AG10803 (cell line): ENCODE measurements around the gene OSM.

Experiments
- DNase-seq: peaks from one replicate; pipeline ENCODE4 v3.0.0; 2010; ENCODE audit warnings: low read depth
- H3K4me3 ChIP-seq: 2 replicates; pipeline ENCODE4 v1.5.1; 2011; ENCODE audit warnings: mild to moderate bottlenecking, low read length, control low read depth
- TF ChIP-seq, protein P1 (sequence below): conservative IDR thresholded peaks from 2 replicates; pipeline ENCODE4 v1.5.1; 2011; ENCODE audit warnings: mild to moderate bottlenecking, low read length, control low read depth, inconsistent platforms

Gene OSM

DNA sequence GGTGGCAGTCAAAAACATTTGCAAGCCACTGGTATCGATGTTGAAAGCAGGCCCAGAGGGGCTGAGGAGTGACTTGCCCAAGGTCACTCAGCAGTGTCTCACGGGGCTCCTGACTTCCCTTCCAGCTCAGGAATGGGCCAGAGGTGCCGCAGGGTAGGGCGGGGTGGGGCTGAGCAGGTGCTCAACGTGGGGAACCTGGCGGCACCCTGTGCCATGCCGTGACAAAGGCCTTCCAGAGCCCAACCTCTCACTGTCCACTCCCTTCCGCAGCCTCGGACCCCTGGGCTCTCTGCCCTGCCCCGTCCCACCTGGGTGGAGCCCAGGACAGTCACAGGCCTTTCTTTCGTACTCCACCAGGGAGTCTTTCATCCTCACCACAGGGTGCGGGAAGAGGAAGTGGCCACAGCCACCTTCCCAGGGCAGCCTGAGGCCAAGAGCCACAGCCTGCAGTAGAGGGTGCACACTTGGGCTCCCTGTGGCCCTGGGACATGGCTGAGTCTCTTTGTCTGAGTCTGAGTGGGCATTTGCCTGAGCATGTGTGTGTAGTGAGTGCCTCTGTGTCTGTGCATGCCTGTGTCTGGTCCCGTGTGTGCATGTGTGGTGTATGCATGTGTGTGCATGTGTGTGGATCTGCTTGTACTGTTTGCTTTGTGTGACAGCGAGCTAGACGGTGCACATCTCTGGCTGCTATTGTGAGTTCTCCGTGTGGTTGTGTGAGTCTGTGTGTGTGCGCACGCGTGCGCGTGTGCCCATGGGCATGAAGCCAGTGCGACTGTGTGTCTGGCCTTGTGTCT is 14.0 kb downstream of the OSM start:
- no peak overlapping the region for H3K4me3 ChIP-seq
- no peak for DNase-seq
- TF ChIP-seq, protein P1, sequence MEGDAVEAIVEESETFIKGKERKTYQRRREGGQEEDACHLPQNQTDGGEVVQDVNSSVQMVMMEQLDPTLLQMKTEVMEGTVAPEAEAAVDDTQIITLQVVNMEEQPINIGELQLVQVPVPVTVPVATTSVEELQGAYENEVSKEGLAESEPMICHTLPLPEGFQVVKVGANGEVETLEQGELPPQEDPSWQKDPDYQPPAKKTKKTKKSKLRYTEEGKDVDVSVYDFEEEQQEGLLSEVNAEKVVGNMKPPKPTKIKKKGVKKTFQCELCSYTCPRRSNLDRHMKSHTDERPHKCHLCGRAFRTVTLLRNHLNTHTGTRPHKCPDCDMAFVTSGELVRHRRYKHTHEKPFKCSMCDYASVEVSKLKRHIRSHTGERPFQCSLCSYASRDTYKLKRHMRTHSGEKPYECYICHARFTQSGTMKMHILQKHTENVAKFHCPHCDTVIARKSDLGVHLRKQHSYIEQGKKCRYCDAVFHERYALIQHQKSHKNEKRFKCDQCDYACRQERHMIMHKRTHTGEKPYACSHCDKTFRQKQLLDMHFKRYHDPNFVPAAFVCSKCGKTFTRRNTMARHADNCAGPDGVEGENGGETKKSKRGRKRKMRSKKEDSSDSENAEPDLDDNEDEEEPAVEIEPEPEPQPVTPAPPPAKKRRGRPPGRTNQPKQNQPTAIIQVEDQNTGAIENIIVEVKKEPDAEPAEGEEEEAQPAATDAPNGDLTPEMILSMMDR = no peak

DNA sequence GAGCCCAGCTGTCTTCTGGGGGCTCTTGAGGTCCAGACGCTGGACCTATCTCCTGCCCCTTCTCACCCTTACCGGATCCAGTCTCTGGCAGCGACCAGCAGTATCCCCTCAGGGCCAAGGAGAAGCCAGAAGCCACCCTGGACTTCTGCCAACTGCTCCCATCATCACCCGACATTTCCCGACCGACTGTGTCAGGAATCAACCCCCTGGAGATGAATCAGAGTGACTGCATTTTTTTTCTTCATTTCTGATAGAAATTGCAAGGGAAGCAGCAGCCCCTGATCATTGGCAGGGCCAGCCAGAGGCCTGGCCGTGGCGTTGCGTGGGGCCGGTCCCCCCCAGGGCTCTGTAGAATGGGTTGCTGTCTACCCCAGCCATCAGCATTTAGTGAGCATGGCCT is 14.9 kb downstream of the OSM start:
- H3K4me3 ChIP-seq = no peak overlapping the region
- no peak for DNase-seq
- TF ChIP-seq, protein P1 = no peak

DNA sequence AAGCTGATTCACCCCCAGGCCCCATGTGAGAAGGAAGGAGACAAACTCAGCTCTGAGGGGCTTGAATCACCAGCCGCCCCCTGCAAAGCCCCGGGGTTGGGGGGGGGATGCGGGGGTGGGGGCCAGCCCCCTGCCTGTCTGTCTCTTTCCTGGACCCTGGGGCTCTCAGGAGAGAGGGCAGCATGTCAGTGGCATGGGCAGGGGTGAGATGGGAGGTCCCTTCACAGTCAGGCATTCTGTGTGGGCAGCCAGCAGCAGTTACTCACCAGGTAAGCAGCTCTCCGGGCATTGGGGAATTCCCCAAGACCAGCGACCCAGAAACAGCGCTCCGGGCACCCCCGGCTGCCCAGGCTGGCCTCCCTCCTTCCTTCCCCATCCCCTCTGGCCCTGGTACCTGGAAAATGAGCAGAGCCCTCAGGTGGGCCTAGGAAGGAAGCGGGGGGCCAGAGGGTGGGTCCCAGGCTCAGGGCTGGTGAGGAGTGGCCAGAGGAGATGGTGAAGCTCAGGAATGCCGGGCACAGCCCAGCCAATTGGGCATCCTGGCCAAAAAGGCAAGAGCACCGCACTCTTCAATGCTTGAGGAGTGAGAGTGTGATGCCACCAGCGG is 15.9 kb downstream of the OSM start:
- peak; percentile 38 for DNase-seq
- H3K4me3 ChIP-seq = no peak overlapping the region
- TF ChIP-seq, protein P1 = no peak

DNA sequence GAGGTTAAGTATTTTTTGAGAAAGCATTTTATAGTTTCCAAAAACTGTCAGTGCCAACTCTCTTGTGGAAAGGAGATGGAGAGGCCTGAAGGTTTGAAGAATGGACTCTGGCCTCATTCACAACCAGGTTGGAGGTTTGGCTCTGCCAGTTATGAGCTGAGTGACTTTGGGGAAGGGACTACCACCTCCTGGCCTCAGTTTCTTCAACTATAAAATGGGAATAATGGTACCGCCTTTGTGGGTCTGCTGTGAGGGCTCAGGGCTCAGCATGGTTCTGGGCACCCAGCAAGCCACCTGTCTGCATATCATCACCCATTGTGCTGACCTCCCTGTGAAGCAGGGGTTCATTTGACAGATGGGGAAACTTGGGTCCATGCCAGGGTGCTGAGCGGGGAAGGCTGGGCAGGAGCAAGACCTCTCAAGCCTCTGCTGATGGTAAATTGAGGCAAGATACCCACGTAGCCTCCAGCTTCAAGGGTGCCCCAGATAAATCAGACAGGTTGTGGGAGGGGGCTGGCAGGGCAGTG is 16.5 kb downstream of the OSM start:
- TF ChIP-seq, protein P1 = no peak
- no peak for DNase-seq
- H3K4me3 ChIP-seq = no peak overlapping the region

DNA sequence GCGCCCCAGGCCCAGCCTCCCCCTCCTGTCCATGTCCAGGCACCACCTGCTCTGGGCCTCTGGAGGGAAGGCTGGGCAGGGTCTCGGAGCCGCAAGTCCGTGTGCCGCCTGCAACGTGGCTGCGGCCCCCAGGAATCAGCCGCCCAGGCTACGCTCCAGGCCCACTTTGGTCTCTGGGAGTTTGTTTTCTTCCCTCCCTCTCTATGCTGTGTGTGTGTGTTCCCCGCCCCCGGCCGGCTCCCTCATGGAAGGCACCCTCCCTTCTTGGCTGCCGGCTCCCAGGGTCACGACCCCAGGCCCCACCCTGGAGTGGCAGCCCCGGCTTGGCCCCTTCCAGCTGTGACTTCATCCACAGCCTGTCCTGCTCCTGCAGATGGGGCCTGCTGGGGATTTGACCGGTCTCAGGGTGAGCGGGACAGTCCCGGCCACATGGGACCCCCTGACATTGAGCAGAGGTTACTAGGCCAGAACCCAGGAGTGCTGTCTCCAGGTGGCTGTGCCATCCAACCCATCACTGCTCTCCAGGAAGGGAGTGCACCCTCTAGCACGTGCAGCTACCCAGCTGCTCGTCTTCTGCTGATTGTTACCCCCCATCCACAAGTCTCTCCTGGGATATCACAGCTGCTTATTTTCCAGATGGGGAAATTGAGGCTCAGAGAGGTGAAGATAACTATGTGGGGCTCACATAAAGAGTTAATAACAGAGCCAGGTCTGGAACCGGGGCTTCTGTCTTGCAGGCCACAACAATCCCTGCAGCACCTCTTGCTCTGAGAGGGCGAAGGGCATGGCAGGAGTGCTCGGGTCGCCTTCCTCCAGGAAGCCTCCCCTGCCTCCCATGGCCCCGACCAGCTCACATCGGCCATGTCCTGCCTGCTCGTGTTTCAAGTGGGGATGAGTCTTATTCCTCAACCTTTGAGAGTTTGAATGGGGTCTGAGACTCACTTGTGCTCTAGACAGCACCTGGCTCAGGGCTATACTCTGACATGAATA is 17.3 kb downstream of the OSM start:
- TF ChIP-seq, protein P1 = no peak
- no peak overlapping the region for H3K4me3 ChIP-seq
- no peak for DNase-seq

DNA sequence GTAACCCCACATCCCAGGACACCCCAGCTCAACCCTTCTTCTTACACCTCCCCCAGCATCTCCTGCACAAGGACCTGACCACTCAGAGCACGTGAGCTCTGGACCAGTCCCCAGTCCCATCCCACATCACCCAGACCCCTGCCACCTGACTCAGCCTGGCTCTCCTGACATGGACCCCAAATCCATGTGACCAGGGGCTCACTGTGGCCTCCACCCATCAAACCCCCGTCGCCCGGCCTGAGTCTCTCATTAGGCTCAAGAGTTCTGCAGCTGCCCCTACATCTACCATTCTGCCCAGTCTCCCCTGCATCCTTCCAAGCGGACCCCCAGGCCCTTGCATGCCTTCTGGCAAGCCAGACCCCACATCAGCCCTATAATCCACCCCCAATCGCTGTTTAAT is 18.2 kb downstream of the OSM start:
- TF ChIP-seq, protein P1 = no peak
- DNase-seq = no peak
- H3K4me3 ChIP-seq = no peak overlapping the region
